H1 (cell line): Measurements from ENCODE around the gene SNX19.

Experiments used
- CREB1 ChIP-seq: IDR thresholded peaks from 2 replicates; pipeline ENCODE4 v1.6.1; 2012; ENCODE audit warnings: inconsistent platforms
- CTCF ChIP-seq, 3 experiments: IDR thresholded peaks; 1 replicate in 2 of 3; 2 replicates in 1 of 3; pipeline versions ENCODE4 v1.5.1 to v1.6.1; 2011; ENCODE audit warnings: low read length in 3 of 3, mild to moderate bottlenecking in 3 of 3, inconsistent platforms in 2 of 3, low read depth in 1 of 3, moderate library complexity in 1 of 3; ENCODE audit not compliant: insufficient read depth in 1 of 3; ENCODE audit errors: control extremely low read depth in 1 of 3
- EZH2 ChIP-seq: fragments of 200-600 bp; sonication (generic); IDR thresholded peaks from 2 replicates; pipeline ENCODE4 v1.7.1; 2012; ENCODE audit warnings: low read depth, mild to moderate bottlenecking, moderate library complexity, low read length, inconsistent platforms; ENCODE audit not compliant: severe bottlenecking
- POLR2AphosphoS5 ChIP-seq: IDR thresholded peaks from 2 replicates; pipeline ENCODE4 v1.6.1; 2011; ENCODE audit warnings: low read depth, low read length
- RAD21 ChIP-seq, 2 experiments: IDR thresholded peaks in 1 of 2; conservative IDR thresholded peaks in 1 of 2; 2 replicates each; pipeline ENCODE4 v1.6.1; 2011; ENCODE audit warnings: low read depth in 2 of 2, low read length in 2 of 2, improper control_type of control experiment in 1 of 2, inconsistent platforms in 1 of 2, mild to moderate bottlenecking in 1 of 2, moderate library complexity in 1 of 2
- SP1 ChIP-seq: IDR thresholded peaks from 2 replicates; pipeline ENCODE4 v1.6.1; 2011; ENCODE audit warnings: low read depth, low read length

DNA sequence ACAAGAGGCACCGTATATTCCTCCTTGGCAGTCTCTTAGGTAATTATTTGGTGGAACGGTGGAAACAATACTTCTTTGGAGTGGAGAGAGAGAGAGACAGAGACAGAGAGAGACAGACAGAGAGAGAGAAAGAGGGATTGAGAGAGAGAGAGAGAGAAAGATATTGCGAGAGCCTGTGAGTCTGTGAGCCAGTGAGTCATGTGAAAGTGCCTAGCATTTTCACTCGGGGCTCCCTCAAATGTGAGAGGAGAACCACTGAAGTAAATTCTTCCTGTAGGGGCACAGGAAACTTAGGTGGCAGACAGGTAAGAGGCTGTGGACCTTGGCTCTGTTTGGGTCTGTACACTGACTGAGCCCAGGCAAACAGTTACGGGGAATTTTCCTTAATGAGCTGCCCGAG is 31.6 kb upstream of the SNX19 start:
- TF ChIP-seq RAD21 (IDR thresholded peaks at IDR 0.05 in 1 of 2, conservative IDR thresholded peaks at IDR 0.05 in 1 of 2; ENCODE audit: low read depth in 2 of 2, low read length in 2 of 2) (no peak), SP1 (no peak), POLR2AphosphoS5 (no peak), CTCF (IDR thresholded peaks at IDR 0.05; ENCODE audit: control extremely low read depth in 1 of 3, insufficient read depth in 1 of 3, low read depth in 1 of 3, low read length in 3 of 3) (no peak), CREB1 (no peak), EZH2 (no peak)
